DND-41 (cell line): Measurements from ENCODE around the gene DSCAM.

ENCODE experiments used
- ATAC-seq: fragments of 200-7000 bp; cut with Tn5 transposase; 3 replicates; pipeline ENCODE4 v1.9.1; 2021; ENCODE audit warnings: low read depth; ENCODE audit not compliant: insufficient read depth
- DNase-seq: peaks from one replicate; pipeline ENCODE4 v3.0.0-alpha.2; 2020
- H2AFZ ChIP-seq: 2 replicates; pipeline ENCODE4 v1.6.0; 2012; ENCODE audit warnings: low read depth, low read length
- H3K27ac ChIP-seq: 2 replicates; pipeline ENCODE4 v1.5.1; 2012; ENCODE audit warnings: low read length, inconsistent platforms
- H3K27me3 ChIP-seq: fragments of 200-600 bp; sonication (generic); 2 replicates; pipeline ENCODE4 v1.6.0; 2012; ENCODE audit warnings: low read length, mild to moderate bottlenecking, inconsistent platforms; ENCODE audit not compliant: insufficient read depth, poor library complexity
- H3K36me3 ChIP-seq: 2 replicates; pipeline ENCODE4 v1.5.1; 2012; ENCODE audit warnings: low read length, inconsistent platforms; ENCODE audit not compliant: insufficient read depth
- H3K4me1 ChIP-seq: 2 replicates; pipeline ENCODE4 v1.5.1; 2012; ENCODE audit warnings: mild to moderate bottlenecking, low read length; ENCODE audit not compliant: insufficient read depth
- H3K4me2 ChIP-seq: 2 replicates; pipeline ENCODE4 v1.6.0; 2012; ENCODE audit warnings: mild to moderate bottlenecking, moderate library complexity, low read length, inconsistent platforms; ENCODE audit not compliant: insufficient read depth
- H3K4me3 ChIP-seq, 2 experiments: fragments of 200-600 bp in 1 of 2; shearing (Covaris generic) in 1 of 2; 2 replicates each; pipeline ENCODE4 v1.5.1; 2012 to 2016; ENCODE audit warnings: inconsistent platforms in 2 of 2, low read length in 2 of 2, mild to moderate bottlenecking in 2 of 2, low read depth in 1 of 2, moderate library complexity in 1 of 2
- H3K79me2 ChIP-seq: 2 replicates; pipeline ENCODE4 v1.6.0; 2012; ENCODE audit warnings: low read length, inconsistent platforms; ENCODE audit not compliant: insufficient read depth
- H3K9ac ChIP-seq: 2 replicates; pipeline ENCODE4 v1.6.0; 2012; ENCODE audit warnings: low read depth, mild to moderate bottlenecking, inconsistent platforms, low read length, moderate library complexity
- H3K9me3 ChIP-seq: 2 replicates; pipeline ENCODE4 v1.5.1; 2012; ENCODE audit warnings: low read length, moderate library complexity, mild to moderate bottlenecking, inconsistent platforms; ENCODE audit not compliant: insufficient read depth, severe bottlenecking
- H4K20me1 ChIP-seq: 2 replicates; pipeline ENCODE4 v1.6.0; 2012; ENCODE audit warnings: low read length; ENCODE audit not compliant: insufficient read depth
- EZH2 ChIP-seq: IDR thresholded peaks from 3 replicates; pipeline ENCODE4 v1.6.1; 2012; ENCODE audit warnings: borderline replicate concordance, low read depth, mild to moderate bottlenecking, moderate library complexity, low read length, inconsistent platforms; ENCODE audit not compliant: severe bottlenecking
- TF ChIP-seq, protein P1 (sequence below): IDR thresholded peaks from 2 replicates; pipeline ENCODE4 v1.5.1; 2012; ENCODE audit warnings: borderline replicate concordance, low read length, moderate library complexity, mild to moderate bottlenecking; ENCODE audit not compliant: poor library complexity, severe bottlenecking; ENCODE audit errors: extremely low read depth

DSCAM gene

DNA sequence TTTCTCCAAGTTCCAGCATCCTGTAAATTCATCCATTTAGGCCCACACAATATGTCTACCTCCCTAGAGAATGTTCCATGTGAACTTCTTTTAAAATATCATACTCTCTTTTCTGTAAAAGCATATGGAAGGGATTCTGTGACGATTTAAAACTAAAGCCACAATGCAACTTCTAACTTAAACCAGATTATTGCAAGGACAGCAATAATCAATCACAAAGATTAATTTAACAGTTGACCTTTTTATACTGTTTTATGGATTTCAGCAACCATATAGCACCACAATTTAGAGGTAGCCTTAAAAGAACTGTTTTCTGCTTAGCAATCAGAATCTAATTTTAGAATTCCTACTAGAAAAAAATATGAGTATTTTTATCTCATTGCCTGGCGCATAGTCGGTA lies 58.3 kb downstream of the DSCAM start:
- H3K4me2 ChIP-seq: no peak overlapping the region
- DNase-seq: no peak
- no peak overlapping the region for H3K27ac ChIP-seq
- H2AFZ ChIP-seq: no peak overlapping the region
- no peak overlapping the region for H3K9ac ChIP-seq
- H3K4me3 ChIP-seq: no peak overlapping the region
- no peak for ATAC-seq
- no peaks in the 10 kb centered on the region for H4K20me1 ChIP-seq
- no peaks in the 10 kb centered on the region for H3K9me3 ChIP-seq
- H3K79me2 ChIP-seq: no peaks in the 10 kb centered on the region
- no peaks in the 10 kb centered on the region for H3K4me1 ChIP-seq
- TF ChIP-seq, protein P1, sequence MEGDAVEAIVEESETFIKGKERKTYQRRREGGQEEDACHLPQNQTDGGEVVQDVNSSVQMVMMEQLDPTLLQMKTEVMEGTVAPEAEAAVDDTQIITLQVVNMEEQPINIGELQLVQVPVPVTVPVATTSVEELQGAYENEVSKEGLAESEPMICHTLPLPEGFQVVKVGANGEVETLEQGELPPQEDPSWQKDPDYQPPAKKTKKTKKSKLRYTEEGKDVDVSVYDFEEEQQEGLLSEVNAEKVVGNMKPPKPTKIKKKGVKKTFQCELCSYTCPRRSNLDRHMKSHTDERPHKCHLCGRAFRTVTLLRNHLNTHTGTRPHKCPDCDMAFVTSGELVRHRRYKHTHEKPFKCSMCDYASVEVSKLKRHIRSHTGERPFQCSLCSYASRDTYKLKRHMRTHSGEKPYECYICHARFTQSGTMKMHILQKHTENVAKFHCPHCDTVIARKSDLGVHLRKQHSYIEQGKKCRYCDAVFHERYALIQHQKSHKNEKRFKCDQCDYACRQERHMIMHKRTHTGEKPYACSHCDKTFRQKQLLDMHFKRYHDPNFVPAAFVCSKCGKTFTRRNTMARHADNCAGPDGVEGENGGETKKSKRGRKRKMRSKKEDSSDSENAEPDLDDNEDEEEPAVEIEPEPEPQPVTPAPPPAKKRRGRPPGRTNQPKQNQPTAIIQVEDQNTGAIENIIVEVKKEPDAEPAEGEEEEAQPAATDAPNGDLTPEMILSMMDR: no peak
- TF ChIP-seq EZH2: no peak
- no peaks in the 10 kb centered on the region for H3K36me3 ChIP-seq
- no peaks in the 10 kb centered on the region for H3K27me3 ChIP-seq

DNA sequence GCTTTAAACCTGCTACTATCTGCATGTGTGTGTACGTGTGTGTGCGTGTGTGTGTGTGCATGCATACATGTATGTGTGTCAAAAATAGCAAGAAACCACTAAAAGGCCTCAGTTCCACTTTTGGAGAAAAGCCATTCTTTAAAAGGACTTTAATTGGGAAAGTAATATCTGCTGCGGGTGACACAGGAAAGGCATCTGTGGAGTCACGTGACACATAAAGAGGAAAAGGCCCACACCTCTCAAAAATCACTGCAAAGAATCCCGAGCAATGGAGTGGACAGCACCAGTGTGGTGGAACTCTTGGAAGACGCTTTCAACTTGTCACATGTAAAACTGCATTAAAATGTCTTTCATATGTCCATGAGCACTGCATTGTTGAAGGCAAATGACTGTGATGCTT lies 63.6 kb downstream of the DSCAM start:
- H3K27me3 ChIP-seq: no peaks in the 10 kb centered on the region
- no peaks in the 10 kb centered on the region for H4K20me1 ChIP-seq
- H3K4me1 ChIP-seq: no peaks in the 10 kb centered on the region
- no peak overlapping the region for H3K4me3 ChIP-seq
- no peak overlapping the region for H2AFZ ChIP-seq
- no peak for DNase-seq
- no peak for TF ChIP-seq EZH2
- TF ChIP-seq, protein P1: no peak
- no peak for ATAC-seq
- no peak overlapping the region for H3K27ac ChIP-seq
- no peak overlapping the region for H3K4me2 ChIP-seq
- no peaks in the 10 kb centered on the region for H3K9me3 ChIP-seq
- H3K9ac ChIP-seq: no peak overlapping the region
- no peaks in the 10 kb centered on the region for H3K36me3 ChIP-seq
- no peaks in the 10 kb centered on the region for H3K79me2 ChIP-seq

DNA sequence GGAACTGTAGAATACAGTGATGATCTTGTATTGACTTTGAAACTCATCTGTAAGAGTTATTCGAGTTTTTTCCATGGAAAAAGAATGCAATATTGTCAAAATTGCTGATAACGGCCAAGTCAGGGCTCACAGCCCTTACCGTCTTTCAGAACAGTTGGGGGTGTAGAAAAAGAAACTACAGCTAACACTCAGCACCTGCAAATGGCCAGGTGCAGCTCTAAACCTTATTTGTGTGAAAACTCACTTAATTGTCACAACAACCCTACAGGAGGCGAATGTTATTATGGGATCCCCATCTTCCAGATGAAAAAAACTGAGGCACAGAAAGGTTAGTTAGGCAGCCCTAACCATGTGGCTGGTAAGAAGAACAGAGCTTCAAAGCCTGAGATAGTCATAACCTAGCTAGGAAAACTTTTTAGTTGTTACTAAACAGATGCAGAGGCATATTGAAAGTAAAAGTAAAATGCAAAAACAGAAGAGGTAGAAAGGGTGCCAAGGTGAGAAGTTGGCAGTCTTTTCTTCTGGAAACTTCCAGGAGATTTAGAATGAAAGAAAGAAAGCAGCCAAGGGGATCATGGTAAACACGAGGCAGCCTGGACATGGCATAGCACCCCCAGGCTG lies 76.4 kb downstream of the DSCAM start:
- H3K4me1 ChIP-seq: no peaks in the 10 kb centered on the region
- H3K27ac ChIP-seq: no peak overlapping the region
- H3K79me2 ChIP-seq: no peaks in the 10 kb centered on the region
- no peak overlapping the region for H3K4me3 ChIP-seq
- no peaks in the 10 kb centered on the region for H3K9me3 ChIP-seq
- no peak for TF ChIP-seq EZH2
- TF ChIP-seq, protein P1: no peak
- H4K20me1 ChIP-seq: no peaks in the 10 kb centered on the region
- no peak for ATAC-seq
- H3K4me2 ChIP-seq: no peak overlapping the region
- no peaks in the 10 kb centered on the region for H3K36me3 ChIP-seq
- H3K9ac ChIP-seq: no peak overlapping the region
- no peak for DNase-seq
- no peaks in the 10 kb centered on the region for H3K27me3 ChIP-seq
- no peak overlapping the region for H2AFZ ChIP-seq
